A549 (cell line): Measurements from ENCODE around the gene DNAH1. TPM values are rescaled to one million over a fixed set of nuclear protein-coding genes. Genes with fewer than 3 reads are reported as not detected.

Experiments
- ATAC-seq, 2 experiments: fragments of 200-7000 bp in 1 of 2; fragments of >200 bp in 1 of 2; cut with Nextera tagmentation in 1 of 2; cut with Tn5 transposase in 1 of 2; 3 replicates each; pipeline versions ENCODE4 v1.8.0 to v1.9.1; 2018 to 2020; ENCODE audit warnings: mild to moderate bottlenecking in 1 of 2, moderate library complexity in 1 of 2
- CTCF ChIA-PET: fragments of 300-600 bp; sonication (Branson Sonifier 250); formaldehyde crosslinking; extraction: SDS; loops from one replicate; lab custom pipeline; 2021; ENCODE audit warnings: antibody characterized with exemption, inconsistent platforms; lab: Yijun Ruan, JAX
- POLR2A ChIA-PET: fragments of 350-600 bp; formaldehyde crosslinking; extraction: SDS; loops from one replicate; lab custom pipeline; 2021; ENCODE audit warnings: antibody characterized with exemption, inconsistent platforms; lab: Yijun Ruan, JAX
- DNase-seq, 2 experiments: peaks; one replicate each; pipeline versions ENCODE4 v3.0.0 to v3.0.0-alpha.2; 2011 to 2016; ENCODE audit warnings: low read depth in 1 of 2, low spot score in 1 of 2
- FAIRE-seq: peaks from 2 replicates; lab custom pipeline; 2011; peaks lifted over from hg19 to GRCh38; lab: Jason Lieb, UNC
- H3K27ac ChIP-seq, 2 experiments: fragments of >200 bp; sonication (Bioruptor Twin); formaldehyde crosslinking; 3 replicates each; pipeline ENCODE4 v1.5.1; 2016 to 2017
- H3K4me1 ChIP-seq: fragments of >200 bp; sonication (Bioruptor Twin); formaldehyde crosslinking; 3 replicates; pipeline ENCODE4 v1.6.1; 2016
- H3K4me2 ChIP-seq: fragments of >200 bp; sonication (Bioruptor Twin); formaldehyde crosslinking; 3 replicates; pipeline ENCODE4 v1.6.1; 2016
- H3K4me3 ChIP-seq: fragments of >200 bp; sonication (Bioruptor Twin); formaldehyde crosslinking; 3 replicates; pipeline ENCODE4 v1.5.1; 2016
- H3K9me3 ChIP-seq: fragments of >200 bp; sonication (Bioruptor Twin); formaldehyde crosslinking; 3 replicates; pipeline ENCODE4 v1.6.1; 2016
- BHLHE40 ChIP-seq: IDR thresholded peaks from 2 replicates; pipeline ENCODE4 v1.6.1; 2012; ENCODE audit warnings: low read depth, low read length, inconsistent platforms
- CBX8 ChIP-seq: fragments of 200-600 bp; sonication (generic); IDR thresholded peaks from 2 replicates; pipeline ENCODE4 v1.6.1; 2016
- CEBPB ChIP-seq, 2 experiments: fragments of >200 bp in 1 of 2; sonication (Bioruptor Twin) in 1 of 2; formaldehyde crosslinking in 1 of 2; IDR thresholded peaks; 2 replicates each; pipeline ENCODE4 v1.6.1; 2012 to 2016
- EHF ChIP-seq: fragments of 250-450 bp; sonication (Bioruptor Pico); IDR thresholded peaks from 2 replicates; pipeline ENCODE4 v1.5.0; 2020; ENCODE audit warnings: mild to moderate bottlenecking
- EHMT2 ChIP-seq: fragments of 200-600 bp; sonication (generic); IDR thresholded peaks from 2 replicates; pipeline ENCODE4 v1.6.1; 2016; ENCODE audit warnings: antibody characterized with exemption, low read depth, mild to moderate bottlenecking, moderate library complexity
- ESRRA ChIP-seq: fragments of 150-350 bp; IDR thresholded peaks from 2 replicates; pipeline ENCODE4 v1.6.1; 2014; ENCODE audit warnings: mild to moderate bottlenecking, low read length, borderline replicate concordance
- GATA3 ChIP-seq: IDR thresholded peaks from 2 replicates; pipeline ENCODE4 v1.6.1; 2012; ENCODE audit warnings: borderline replicate concordance
- HDAC2 ChIP-seq: fragments of 200-600 bp; sonication (generic); IDR thresholded peaks from 2 replicates; pipeline ENCODE4 v1.6.1; 2016
- HOXA7 ChIP-seq: fragments of 250-450 bp; sonication (Bioruptor Pico); IDR thresholded peaks from 2 replicates; pipeline ENCODE4 v1.5.0; 2020; ENCODE audit warnings: mild to moderate bottlenecking, moderate library complexity
- HOXB13 ChIP-seq: fragments of 250-450 bp; sonication (Bioruptor Pico); IDR thresholded peaks from 2 replicates; pipeline ENCODE4 v1.5.0; 2020; ENCODE audit warnings: low read depth, mild to moderate bottlenecking, moderate library complexity
- KDM1A ChIP-seq: fragments of 200-600 bp; sonication (generic); IDR thresholded peaks from 2 replicates; pipeline ENCODE4 v1.6.1; 2016; ENCODE audit warnings: low read depth, mild to moderate bottlenecking
- KDM5A ChIP-seq: fragments of 200-600 bp; sonication (generic); IDR thresholded peaks from 2 replicates; pipeline ENCODE4 v1.6.1; 2016; ENCODE audit warnings: antibody characterized with exemption, mild to moderate bottlenecking
- MAFK ChIP-seq: fragments of 450-650 bp; IDR thresholded peaks from 2 replicates; pipeline ENCODE4 v1.6.1; 2014; ENCODE audit not compliant: partially characterized antibody
- MAZ ChIP-seq: fragments of 150-350 bp; IDR thresholded peaks from 2 replicates; pipeline ENCODE4 v1.6.1; 2014; ENCODE audit warnings: antibody characterized with exemption, low read depth, low read length, borderline replicate concordance
- NFE2L2 ChIP-seq: fragments of 150-350 bp; conservative IDR thresholded peaks from 2 replicates; pipeline ENCODE4 v1.6.1; 2014; ENCODE audit warnings: low read length
- POLR2AphosphoS2 ChIP-seq: conservative IDR thresholded peaks from 2 replicates; pipeline ENCODE4 v1.6.1; 2012; ENCODE audit warnings: low read length, improper control_type of control experiment, inconsistent platforms
- RARB ChIP-seq: fragments of 250-450 bp; sonication (Bioruptor Pico); IDR thresholded peaks from 2 replicates; pipeline ENCODE4 v1.8.0; 2021; ENCODE audit warnings: mild to moderate bottlenecking, moderate library complexity
- RCOR1 ChIP-seq: fragments of 150-350 bp; IDR thresholded peaks from 2 replicates; pipeline ENCODE4 v1.6.1; 2014; ENCODE audit warnings: antibody characterized with exemption, low read length, low read depth
- RFX5 ChIP-seq: fragments of 450-650 bp; IDR thresholded peaks from 2 replicates; pipeline ENCODE4 v1.7.1; 2014; ENCODE audit warnings: antibody characterized with exemption, mild to moderate bottlenecking, moderate library complexity
- RNF2 ChIP-seq: fragments of 200-600 bp; sonication (generic); IDR thresholded peaks from 2 replicates; pipeline ENCODE4 v1.6.1; 2016; ENCODE audit warnings: low read depth, mild to moderate bottlenecking, antibody characterized with exemption, moderate library complexity, borderline replicate concordance
- SREBF2 ChIP-seq: fragments of 450-650 bp; IDR thresholded peaks from 2 replicates; pipeline ENCODE4 v1.6.1; 2014; ENCODE audit warnings: mild to moderate bottlenecking, moderate library complexity
- TFCP2L1 ChIP-seq: fragments of 250-450 bp; sonication (Bioruptor Pico); IDR thresholded peaks from 2 replicates; pipeline ENCODE4 v1.5.0; 2021; ENCODE audit warnings: mild to moderate bottlenecking
- ZC3H11A ChIP-seq: fragments of 450-650 bp; IDR thresholded peaks from 2 replicates; pipeline ENCODE4 v1.6.1; 2014; ENCODE audit warnings: antibody characterized with exemption, mild to moderate bottlenecking
- ZFP36 ChIP-seq: fragments of 450-650 bp; IDR thresholded peaks from 2 replicates; pipeline ENCODE4 v1.6.1; 2014; ENCODE audit warnings: borderline replicate concordance; ENCODE audit not compliant: partially characterized antibody
- ZSCAN20 ChIP-seq: fragments of 250-450 bp; sonication (Bioruptor Pico); IDR thresholded peaks from 2 replicates; pipeline ENCODE4 v1.8.0; 2022; ENCODE audit warnings: mild to moderate bottlenecking, moderate library complexity
- WGBS: methylation state at CpG from one replicate; pipeline ENCODE4 v1.1.6; 2017; ENCODE audit errors: missing lambda C conversion rate; 5-methylcytosine and 5-hydroxymethylcytosine counted together
- polyA plus RNA-seq, 4 experiments: library from polyadenylated mRNA; depleted of rRNA in 3 of 4; stranded (reverse); fragments of >200 nt; fragmentation: RNase III in 1 of 4; extraction: RNeasy Plus Mini Kit Qiagen cat#74134 plus additional on column Dnase treatment in 1 of 4; gene quantifications; 2 replicates in 3 of 4; 3 replicates in 1 of 4; pipeline ENCODE4 v1.2.3, GENCODE V29; 2011 to 2017
- TF ChIP-seq, protein P1 (sequence below): fragments of 450-650 bp; IDR thresholded peaks from 2 replicates; pipeline ENCODE4 v1.6.1; 2014; ENCODE audit warnings: antibody characterized with exemption
- TF ChIP-seq, protein P2 (sequence below): fragments of 150-350 bp; IDR thresholded peaks from 2 replicates; pipeline ENCODE4 v1.6.1; 2014; ENCODE audit warnings: low read depth, mild to moderate bottlenecking, low read length
- TF ChIP-seq, protein P3 (sequence below): IDR thresholded peaks from 2 replicates; pipeline ENCODE4 v1.6.1; 2012
- TF ChIP-seq, protein P4 (sequence below): fragments of 200-600 bp; sonication (generic); IDR thresholded peaks from 2 replicates; pipeline ENCODE4 v1.6.1; 2016; ENCODE audit warnings: antibody characterized with exemption, mild to moderate bottlenecking, moderate library complexity

The DNAH1 gene
- polyA plus RNA-seq, 2 of the 4 experiments (the other 2 are of a cell fraction) = 0.65 to 1.6 TPM

DNA sequence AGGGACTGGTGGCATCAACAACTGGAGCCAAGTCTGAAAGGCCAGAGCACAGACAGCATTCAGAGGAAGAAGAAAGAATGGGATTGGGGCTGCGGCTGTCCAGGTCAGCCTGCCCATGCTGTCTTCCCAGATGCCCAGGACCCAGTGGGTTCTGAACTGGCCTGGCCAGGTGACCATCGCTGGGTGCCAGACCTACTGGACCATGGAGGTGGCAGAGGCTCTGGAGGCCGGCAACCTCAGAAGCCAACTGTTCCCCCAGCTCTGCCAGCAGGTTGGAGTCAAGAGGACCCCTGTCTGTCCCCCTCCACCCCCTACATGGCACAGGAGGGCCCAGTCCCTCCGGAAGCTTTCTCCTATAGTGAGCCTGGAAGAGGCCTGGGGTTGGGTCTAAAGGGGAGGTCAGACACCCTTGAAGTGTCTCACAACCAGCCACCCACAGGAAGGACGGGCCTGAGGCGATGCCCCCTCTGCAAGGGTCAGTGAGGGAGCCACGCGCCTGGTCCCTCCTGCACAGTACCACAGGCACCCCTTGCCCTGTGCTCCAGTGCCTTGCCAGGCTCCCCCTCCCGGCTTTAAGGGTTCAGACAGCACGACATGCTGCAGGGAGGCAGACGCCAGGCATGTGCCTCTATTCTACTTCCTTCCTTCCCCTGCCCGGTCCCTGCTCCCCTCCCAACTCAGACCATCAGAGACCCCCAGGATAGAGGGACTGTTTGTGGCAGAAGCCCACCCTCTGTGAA, 43.2 kb downstream of the DNAH1 start:
- FAIRE-seq (no peak), DNase-seq (no peak), ATAC-seq (no peak)
- POLR2A ChIA-PET = no interaction called here
- CTCF ChIA-PET = interaction anchor here (0.5 to 1.7 kb wide), 2 partner anchors 19 to 111 kb away, joined by 3 to 4 read pairs; no protein-coding TSS in a partner anchor
- Histone ChIP-seq H3K4me1 (no peaks in the 10 kb centered on the region), H3K9me3 (no peaks in the 10 kb centered on the region), H3K4me3 (no peak overlapping the region), H3K27ac (no peak overlapping the region), H3K4me2 (no peak overlapping the region)
- WGBS = 75% methylated on average over 6 of the region's 12 CpGs
- TF ChIP-seq CEBPB (IDR thresholded peaks at IDR 0.05) (no peak), KDM5A (no peak), RNF2 (no peak), ESRRA (no peak), CBX8 (no peak), MAZ (no peak), EHF (CRISPR knock-in tag) (no peak)

DNA sequence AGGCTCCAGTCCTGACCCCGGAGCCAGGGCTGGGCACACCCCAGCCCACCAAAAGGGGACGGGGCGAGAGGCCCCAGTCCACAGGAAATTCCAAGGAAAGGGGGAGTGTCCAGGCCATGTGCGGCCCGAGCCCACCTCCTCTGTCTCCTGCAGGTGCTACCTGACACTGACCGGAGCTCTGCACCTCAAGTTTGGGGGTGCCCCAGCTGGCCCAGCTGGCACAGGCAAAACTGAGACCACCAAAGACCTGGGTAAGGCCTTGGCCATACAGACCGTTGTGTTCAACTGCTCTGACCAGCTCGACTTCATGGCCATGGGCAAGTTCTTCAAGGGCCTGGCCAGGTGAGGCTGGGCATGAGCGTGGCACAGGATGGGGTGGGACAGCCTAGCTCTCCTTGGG, 44.9 kb downstream of the DNAH1 start:
- Histone ChIP-seq H3K9me3 (no peaks in the 10 kb centered on the region), H3K27ac (no peak overlapping the region), H3K4me2 (no peak overlapping the region), H3K4me1 (no peaks in the 10 kb centered on the region), H3K4me3 (no peak overlapping the region)
- 68% methylated on average over 3 of the region's 9 CpGs for WGBS
- DNase-seq (no peak), ATAC-seq (no peak), FAIRE-seq (no peak)
- TF ChIP-seq SREBF2 (no peak), ZFP36 (no peak), CBX8 (no peak), HOXA7 (no peak), RFX5 (no peak), EHMT2 (no peak), KDM1A (no peak), ZSCAN20 (CRISPR knock-in tag) (no peak), TFCP2L1 (CRISPR knock-in tag) (no peak), MAFK (no peak), EHF (CRISPR knock-in tag) (no peak), RARB (CRISPR knock-in tag) (no peak)
- ChIA-PET CTCF (interaction anchor here (1.1 to 1.7 kb wide), 2 partner anchors 21 to 24 kb away, joined by 4 read pairs; no protein-coding TSS in a partner anchor), POLR2A (no interaction called here)

DNA sequence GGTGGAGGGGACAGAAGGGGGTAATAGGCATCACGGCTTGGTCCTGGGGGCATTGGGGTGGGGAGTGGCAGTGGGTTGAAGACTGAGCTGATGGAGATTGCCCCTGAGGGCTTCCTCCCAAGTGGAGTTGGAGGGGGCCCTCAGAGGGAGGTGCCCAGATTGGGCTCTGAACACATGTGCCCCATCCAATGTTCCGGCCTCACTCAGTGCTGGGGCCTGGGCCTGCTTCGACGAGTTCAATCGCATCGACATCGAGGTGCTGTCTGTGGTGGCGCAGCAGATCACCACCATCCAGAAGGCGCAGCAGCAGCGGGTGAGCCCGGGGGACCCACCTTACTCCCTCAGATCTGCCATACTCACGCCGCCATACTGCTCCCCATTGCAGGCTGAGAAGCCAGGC, 45.3 kb downstream of the DNAH1 start:
- Histone ChIP-seq H3K4me1 (no peaks in the 10 kb centered on the region), H3K9me3 (no peaks in the 10 kb centered on the region), H3K4me2 (no peak overlapping the region), H3K4me3 (no peak overlapping the region), H3K27ac (no peak overlapping the region)
- WGBS = 96% methylated on average over 10 of the region's 13 CpGs
- ATAC-seq = no peak
- TF ChIP-seq ZC3H11A = no peak
- no peak for TF ChIP-seq KDM5A
- no peak for TF ChIP-seq RNF2
- TF ChIP-seq KDM1A = no peak
- TF ChIP-seq HOXB13 (CRISPR knock-in tag) = no peak
- TF ChIP-seq, protein P1, sequence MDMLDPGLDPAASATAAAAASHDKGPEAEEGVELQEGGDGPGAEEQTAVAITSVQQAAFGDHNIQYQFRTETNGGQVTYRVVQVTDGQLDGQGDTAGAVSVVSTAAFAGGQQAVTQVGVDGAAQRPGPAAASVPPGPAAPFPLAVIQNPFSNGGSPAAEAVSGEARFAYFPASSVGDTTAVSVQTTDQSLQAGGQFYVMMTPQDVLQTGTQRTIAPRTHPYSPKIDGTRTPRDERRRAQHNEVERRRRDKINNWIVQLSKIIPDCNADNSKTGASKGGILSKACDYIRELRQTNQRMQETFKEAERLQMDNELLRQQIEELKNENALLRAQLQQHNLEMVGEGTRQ = no peak
- no peak for TF ChIP-seq POLR2AphosphoS2
- TF ChIP-seq GATA3 = no peak
- no peak for TF ChIP-seq ZFP36
- TF ChIP-seq, protein P2, sequence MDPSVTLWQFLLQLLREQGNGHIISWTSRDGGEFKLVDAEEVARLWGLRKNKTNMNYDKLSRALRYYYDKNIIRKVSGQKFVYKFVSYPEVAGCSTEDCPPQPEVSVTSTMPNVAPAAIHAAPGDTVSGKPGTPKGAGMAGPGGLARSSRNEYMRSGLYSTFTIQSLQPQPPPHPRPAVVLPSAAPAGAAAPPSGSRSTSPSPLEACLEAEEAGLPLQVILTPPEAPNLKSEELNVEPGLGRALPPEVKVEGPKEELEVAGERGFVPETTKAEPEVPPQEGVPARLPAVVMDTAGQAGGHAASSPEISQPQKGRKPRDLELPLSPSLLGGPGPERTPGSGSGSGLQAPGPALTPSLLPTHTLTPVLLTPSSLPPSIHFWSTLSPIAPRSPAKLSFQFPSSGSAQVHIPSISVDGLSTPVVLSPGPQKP = no peak
- TF ChIP-seq, protein P3, sequence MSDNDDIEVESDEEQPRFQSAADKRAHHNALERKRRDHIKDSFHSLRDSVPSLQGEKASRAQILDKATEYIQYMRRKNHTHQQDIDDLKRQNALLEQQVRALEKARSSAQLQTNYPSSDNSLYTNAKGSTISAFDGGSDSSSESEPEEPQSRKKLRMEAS = no peak
- TF ChIP-seq NFE2L2 = no peak
- TF ChIP-seq HDAC2 = no peak
- TF ChIP-seq RCOR1 = no peak
- no peak for TF ChIP-seq MAFK
- TF ChIP-seq, protein P4, sequence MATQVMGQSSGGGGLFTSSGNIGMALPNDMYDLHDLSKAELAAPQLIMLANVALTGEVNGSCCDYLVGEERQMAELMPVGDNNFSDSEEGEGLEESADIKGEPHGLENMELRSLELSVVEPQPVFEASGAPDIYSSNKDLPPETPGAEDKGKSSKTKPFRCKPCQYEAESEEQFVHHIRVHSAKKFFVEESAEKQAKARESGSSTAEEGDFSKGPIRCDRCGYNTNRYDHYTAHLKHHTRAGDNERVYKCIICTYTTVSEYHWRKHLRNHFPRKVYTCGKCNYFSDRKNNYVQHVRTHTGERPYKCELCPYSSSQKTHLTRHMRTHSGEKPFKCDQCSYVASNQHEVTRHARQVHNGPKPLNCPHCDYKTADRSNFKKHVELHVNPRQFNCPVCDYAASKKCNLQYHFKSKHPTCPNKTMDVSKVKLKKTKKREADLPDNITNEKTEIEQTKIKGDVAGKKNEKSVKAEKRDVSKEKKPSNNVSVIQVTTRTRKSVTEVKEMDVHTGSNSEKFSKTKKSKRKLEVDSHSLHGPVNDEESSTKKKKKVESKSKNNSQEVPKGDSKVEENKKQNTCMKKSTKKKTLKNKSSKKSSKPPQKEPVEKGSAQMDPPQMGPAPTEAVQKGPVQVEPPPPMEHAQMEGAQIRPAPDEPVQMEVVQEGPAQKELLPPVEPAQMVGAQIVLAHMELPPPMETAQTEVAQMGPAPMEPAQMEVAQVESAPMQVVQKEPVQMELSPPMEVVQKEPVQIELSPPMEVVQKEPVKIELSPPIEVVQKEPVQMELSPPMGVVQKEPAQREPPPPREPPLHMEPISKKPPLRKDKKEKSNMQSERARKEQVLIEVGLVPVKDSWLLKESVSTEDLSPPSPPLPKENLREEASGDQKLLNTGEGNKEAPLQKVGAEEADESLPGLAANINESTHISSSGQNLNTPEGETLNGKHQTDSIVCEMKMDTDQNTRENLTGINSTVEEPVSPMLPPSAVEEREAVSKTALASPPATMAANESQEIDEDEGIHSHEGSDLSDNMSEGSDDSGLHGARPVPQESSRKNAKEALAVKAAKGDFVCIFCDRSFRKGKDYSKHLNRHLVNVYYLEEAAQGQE = no peak
- TF ChIP-seq BHLHE40 = no peak
- no peak for TF ChIP-seq RARB (CRISPR knock-in tag)
- no peak for FAIRE-seq
- ChIA-PET CTCF (interaction anchor here (1.1 kb wide), 1 partner anchor 24 kb away, joined by 4 read pairs; no protein-coding TSS in a partner anchor), POLR2A (no interaction called here)
- DNase-seq = no peak
